ENCODE measurements around the gene CUZD1. TPM values are rescaled to one million over a fixed set of nuclear protein-coding genes. Genes with fewer than 3 reads are reported as not detected.

The CUZD1 gene
- polyA plus RNA-seq, 2 donors, result 0.32 to 1.3 TPM

GRCh38 chr10:122822973-122823690 is 22.5 kb downstream of the CUZD1 start:
- Histone ChIP-seq H3K27ac (ENCODE audit: low read depth in 2 of 2, low read length in 1 of 2) (no peak overlapping the region), H3K4me3 (ENCODE audit: low read depth in 1 of 2, low read length in 2 of 2) (no peak overlapping the region), H3K4me1 (ENCODE audit: control insufficient read depth in 2 of 2, insufficient read depth in 2 of 2, low read length in 1 of 2) (no peaks in the 10 kb centered on the region), H3K36me3 (ENCODE audit: control insufficient read depth in 2 of 2, insufficient read depth in 2 of 2, low read length in 1 of 2) (no peaks in the 10 kb centered on the region), H3K9me3 (ENCODE audit: control insufficient read depth in 2 of 2, insufficient read depth in 1 of 2, low read depth in 1 of 2, low read length in 1 of 2) (peaks cover 2% of the 10 kb centered on the region in 2 donors), H3K27me3 (ENCODE audit: control insufficient read depth in 1 of 2, insufficient read depth in 2 of 2, low read length in 2 of 2) (peaks cover 0 to 4% of the 10 kb centered on the region in 2 donors)
- 83 to 86% methylated on average over 11 of the region's 11 CpGs for WGBS, 2 donors

- Histone ChIP-seq H3K27ac (ENCODE audit: low read depth in 2 of 2, low read length in 1 of 2) (no peak overlapping the region), H3K36me3 (ENCODE audit: control insufficient read depth in 2 of 2, insufficient read depth in 2 of 2, low read length in 1 of 2) (no peaks in the 10 kb centered on the region), H3K4me1 (ENCODE audit: control insufficient read depth in 2 of 2, insufficient read depth in 2 of 2, low read length in 1 of 2) (no peaks in the 10 kb centered on the region), H3K9me3 (ENCODE audit: control insufficient read depth in 2 of 2, insufficient read depth in 1 of 2, low read depth in 1 of 2, low read length in 1 of 2) (peaks cover 2% of the 10 kb centered on the region in 2 donors), H3K27me3 (ENCODE audit: control insufficient read depth in 1 of 2, insufficient read depth in 2 of 2, low read length in 2 of 2) (peaks cover 0 to 4% of the 10 kb centered on the region in 2 donors), H3K4me3 (ENCODE audit: low read depth in 1 of 2, low read length in 2 of 2) (no peak overlapping the region)
- WGBS, 2 donors, result 75% methylated on average over 3 of the region's 3 CpGs
Observed at GRCh38 chr10:122821808-122822207, 23.8 kb downstream of the CUZD1 start.

GRCh38 chr10:122815458-122815857 is 30.2 kb downstream of the CUZD1 start:
- Histone ChIP-seq H3K4me1 (ENCODE audit: control insufficient read depth in 2 of 2, insufficient read depth in 2 of 2, low read length in 1 of 2) (no peaks in the 10 kb centered on the region), H3K36me3 (ENCODE audit: control insufficient read depth in 2 of 2, insufficient read depth in 2 of 2, low read length in 1 of 2) (no peaks in the 10 kb centered on the region), H3K27me3 (ENCODE audit: control insufficient read depth in 1 of 2, insufficient read depth in 2 of 2, low read length in 2 of 2) (peaks cover 0 to 2% of the 10 kb centered on the region in 2 donors), H3K27ac (ENCODE audit: low read depth in 2 of 2, low read length in 1 of 2) (no peak overlapping the region), H3K4me3 (ENCODE audit: low read depth in 1 of 2, low read length in 2 of 2) (no peak overlapping the region), H3K9me3 (ENCODE audit: control insufficient read depth in 2 of 2, insufficient read depth in 1 of 2, low read depth in 1 of 2, low read length in 1 of 2) (peaks cover 2% of the 10 kb centered on the region in 2 donors)
- 59 to 67% methylated on average over 5 of the region's 5 CpGs for WGBS, 2 donors

GRCh38 chr10:122814493-122814892 is 31.2 kb downstream of the CUZD1 start:
- Histone ChIP-seq H3K4me1 (ENCODE audit: control insufficient read depth in 2 of 2, insufficient read depth in 2 of 2, low read length in 1 of 2) (no peaks in the 10 kb centered on the region), H3K27me3 (ENCODE audit: control insufficient read depth in 1 of 2, insufficient read depth in 2 of 2, low read length in 2 of 2) (peaks cover 0 to under 1% of the 10 kb centered on the region in 2 donors), H3K4me3 (ENCODE audit: low read depth in 1 of 2, low read length in 2 of 2) (no peak overlapping the region), H3K9me3 (ENCODE audit: control insufficient read depth in 2 of 2, insufficient read depth in 1 of 2, low read depth in 1 of 2, low read length in 1 of 2) (peaks cover 0 to 2% of the 10 kb centered on the region in 2 donors), H3K36me3 (ENCODE audit: control insufficient read depth in 2 of 2, insufficient read depth in 2 of 2, low read length in 1 of 2) (no peaks in the 10 kb centered on the region), H3K27ac (ENCODE audit: low read depth in 2 of 2, low read length in 1 of 2) (no peak overlapping the region)
- WGBS, 2 donors, result 68 to 77% methylated on average over 2 of the region's 2 CpGs

- no peaks in the 10 kb centered on the region for H3K36me3 ChIP-seq (ENCODE audit: control insufficient read depth in 2 of 2, insufficient read depth in 2 of 2, low read length in 1 of 2)
- H3K9me3 ChIP-seq (ENCODE audit: control insufficient read depth in 2 of 2, insufficient read depth in 1 of 2, low read depth in 1 of 2, low read length in 1 of 2), result no peaks in the 10 kb centered on the region
- 68 to 69% methylated on average over 4 of the region's 4 CpGs for WGBS, 2 donors
- H3K4me1 ChIP-seq (ENCODE audit: control insufficient read depth in 2 of 2, insufficient read depth in 2 of 2, low read length in 1 of 2), result no peaks in the 10 kb centered on the region
- no peaks in the 10 kb centered on the region for H3K27me3 ChIP-seq (ENCODE audit: control insufficient read depth in 1 of 2, insufficient read depth in 2 of 2, low read length in 2 of 2)
- H3K4me3 ChIP-seq (ENCODE audit: low read depth in 1 of 2, low read length in 2 of 2), result no peak overlapping the region
- no peak overlapping the region for H3K27ac ChIP-seq (ENCODE audit: low read depth in 2 of 2, low read length in 1 of 2)
Observed at GRCh38 chr10:122812751-122813150, 32.9 kb downstream of the CUZD1 start.

- H3K9me3 ChIP-seq (ENCODE audit: control insufficient read depth in 2 of 2, insufficient read depth in 1 of 2, low read depth in 1 of 2, low read length in 1 of 2), result no peaks in the 10 kb centered on the region
- H3K27me3 ChIP-seq (ENCODE audit: control insufficient read depth in 1 of 2, insufficient read depth in 2 of 2, low read length in 2 of 2), result no peaks in the 10 kb centered on the region
- H3K36me3 ChIP-seq (ENCODE audit: control insufficient read depth in 2 of 2, insufficient read depth in 2 of 2, low read length in 1 of 2), result no peaks in the 10 kb centered on the region
- WGBS, 2 donors, result 87 to 88% methylated on average over 7 of the region's 7 CpGs
- H3K27ac ChIP-seq (ENCODE audit: low read depth in 2 of 2, low read length in 1 of 2), result no peak overlapping the region
- no peak overlapping the region for H3K4me3 ChIP-seq (ENCODE audit: low read depth in 1 of 2, low read length in 2 of 2)
- H3K4me1 ChIP-seq (ENCODE audit: control insufficient read depth in 2 of 2, insufficient read depth in 2 of 2, low read length in 1 of 2), result no peaks in the 10 kb centered on the region
Observed at GRCh38 chr10:122802282-122802681, 43.4 kb downstream of the CUZD1 start.

GRCh38 chr10:122798704-122799231 is 46.9 kb downstream of the CUZD1 start:
- no peaks in the 10 kb centered on the region for H3K9me3 ChIP-seq (ENCODE audit: control insufficient read depth in 2 of 2, insufficient read depth in 1 of 2, low read depth in 1 of 2, low read length in 1 of 2)
- 78 to 79% methylated on average over 12 of the region's 12 CpGs for WGBS, 2 donors
- no peak overlapping the region for H3K27ac ChIP-seq (ENCODE audit: low read depth in 2 of 2, low read length in 1 of 2)
- H3K27me3 ChIP-seq (ENCODE audit: control insufficient read depth in 1 of 2, insufficient read depth in 2 of 2, low read length in 2 of 2), result no peaks in the 10 kb centered on the region
- no peaks in the 10 kb centered on the region for H3K4me1 ChIP-seq (ENCODE audit: control insufficient read depth in 2 of 2, insufficient read depth in 2 of 2, low read length in 1 of 2)
- no peak overlapping the region for H3K4me3 ChIP-seq (ENCODE audit: low read depth in 1 of 2, low read length in 2 of 2)
- no peaks in the 10 kb centered on the region for H3K36me3 ChIP-seq (ENCODE audit: control insufficient read depth in 2 of 2, insufficient read depth in 2 of 2, low read length in 1 of 2)

- Histone ChIP-seq H3K9me3 (ENCODE audit: control insufficient read depth in 2 of 2, insufficient read depth in 1 of 2, low read depth in 1 of 2, low read length in 1 of 2) (no peaks in the 10 kb centered on the region), H3K27ac (ENCODE audit: low read depth in 2 of 2, low read length in 1 of 2) (no peak overlapping the region), H3K36me3 (ENCODE audit: control insufficient read depth in 2 of 2, insufficient read depth in 2 of 2, low read length in 1 of 2) (no peaks in the 10 kb centered on the region), H3K4me3 (ENCODE audit: low read depth in 1 of 2, low read length in 2 of 2) (no peak overlapping the region), H3K4me1 (ENCODE audit: control insufficient read depth in 2 of 2, insufficient read depth in 2 of 2, low read length in 1 of 2) (no peaks in the 10 kb centered on the region), H3K27me3 (ENCODE audit: control insufficient read depth in 1 of 2, insufficient read depth in 2 of 2, low read length in 2 of 2) (no peaks in the 10 kb centered on the region)
- 49 to 68% methylated on average over 2 of the region's 2 CpGs for WGBS, 2 donors
Observed at GRCh38 chr10:122796796-122797195, 48.9 kb downstream of the CUZD1 start.

GRCh38 chr10:122795924-122796323 is 49.7 kb downstream of the CUZD1 start:
- H3K4me3 ChIP-seq (ENCODE audit: low read depth in 1 of 2, low read length in 2 of 2), result no peak overlapping the region
- 56 to 60% methylated on average over 5 of the region's 5 CpGs for WGBS, 2 donors
- H3K9me3 ChIP-seq (ENCODE audit: control insufficient read depth in 2 of 2, insufficient read depth in 1 of 2, low read depth in 1 of 2, low read length in 1 of 2), result no peaks in the 10 kb centered on the region
- no peaks in the 10 kb centered on the region for H3K36me3 ChIP-seq (ENCODE audit: control insufficient read depth in 2 of 2, insufficient read depth in 2 of 2, low read length in 1 of 2)
- H3K27me3 ChIP-seq (ENCODE audit: control insufficient read depth in 1 of 2, insufficient read depth in 2 of 2, low read length in 2 of 2), result no peaks in the 10 kb centered on the region
- H3K27ac ChIP-seq (ENCODE audit: low read depth in 2 of 2, low read length in 1 of 2), result no peak overlapping the region
- H3K4me1 ChIP-seq (ENCODE audit: control insufficient read depth in 2 of 2, insufficient read depth in 2 of 2, low read length in 1 of 2), result no peaks in the 10 kb centered on the region

- Histone ChIP-seq H3K36me3 (ENCODE audit: control insufficient read depth in 2 of 2, insufficient read depth in 2 of 2, low read length in 1 of 2) (no peaks in the 10 kb centered on the region), H3K9me3 (ENCODE audit: control insufficient read depth in 2 of 2, insufficient read depth in 1 of 2, low read depth in 1 of 2, low read length in 1 of 2) (no peaks in the 10 kb centered on the region), H3K27ac (ENCODE audit: low read depth in 2 of 2, low read length in 1 of 2) (no peak overlapping the region), H3K27me3 (ENCODE audit: control insufficient read depth in 1 of 2, insufficient read depth in 2 of 2, low read length in 2 of 2) (no peaks in the 10 kb centered on the region), H3K4me1 (ENCODE audit: control insufficient read depth in 2 of 2, insufficient read depth in 2 of 2, low read length in 1 of 2) (no peaks in the 10 kb centered on the region), H3K4me3 (ENCODE audit: low read depth in 1 of 2, low read length in 2 of 2) (no peak overlapping the region)
- 8 to 11% methylated on average over 3 of the region's 3 CpGs for WGBS, 2 donors
Observed at GRCh38 chr10:122786269-122786668, 59.4 kb downstream of the CUZD1 start.

Data from esophagus (tissue), 2 donors.